ENCODE data around the gene ASXL1.

DNA sequence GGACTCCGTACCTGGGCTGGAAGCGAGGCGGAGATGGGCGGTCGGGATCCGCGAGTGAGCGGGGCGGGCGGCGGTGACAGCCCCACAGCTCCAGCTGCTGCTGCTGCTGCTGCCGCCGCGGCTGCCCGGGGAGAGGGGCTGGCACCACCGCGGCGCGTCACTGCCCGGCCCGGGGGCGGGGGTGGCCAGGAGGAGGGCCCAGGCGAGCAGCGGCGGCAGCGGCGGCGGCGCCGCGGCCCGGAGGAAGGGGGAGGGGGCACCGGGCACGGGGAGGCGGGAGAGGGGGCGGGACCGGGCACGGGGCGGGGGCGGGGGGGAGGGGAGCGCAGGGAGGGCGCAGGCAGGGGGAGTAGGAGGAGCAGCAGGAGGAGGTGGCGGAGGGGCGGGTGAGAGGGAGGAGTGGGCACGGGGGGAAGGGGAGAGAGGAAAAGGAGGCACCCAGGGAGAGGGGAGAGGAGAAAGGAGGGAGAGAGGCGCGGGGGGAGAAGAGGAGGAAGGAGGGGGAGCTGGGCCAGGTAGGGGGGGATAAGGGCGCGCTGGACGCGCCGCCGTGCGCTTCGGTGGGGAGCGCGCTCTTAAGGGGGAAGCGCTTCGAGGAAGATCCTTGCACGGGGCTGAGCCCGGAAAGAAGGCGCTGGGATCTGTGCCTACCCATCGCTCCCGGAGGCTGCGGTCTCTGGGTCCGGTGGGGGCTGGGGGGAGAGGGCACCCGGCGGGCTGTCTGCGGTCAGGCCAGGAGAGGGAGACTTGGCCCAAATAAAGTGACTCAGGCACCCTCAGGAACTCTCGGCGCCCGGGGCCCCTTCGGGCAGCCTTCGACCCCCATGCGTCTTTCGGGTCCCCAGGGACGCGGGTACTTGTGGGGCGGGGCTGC lies 125.5 kb downstream of the ASXL1 start:
- TF ChIP-seq, protein P1, sequence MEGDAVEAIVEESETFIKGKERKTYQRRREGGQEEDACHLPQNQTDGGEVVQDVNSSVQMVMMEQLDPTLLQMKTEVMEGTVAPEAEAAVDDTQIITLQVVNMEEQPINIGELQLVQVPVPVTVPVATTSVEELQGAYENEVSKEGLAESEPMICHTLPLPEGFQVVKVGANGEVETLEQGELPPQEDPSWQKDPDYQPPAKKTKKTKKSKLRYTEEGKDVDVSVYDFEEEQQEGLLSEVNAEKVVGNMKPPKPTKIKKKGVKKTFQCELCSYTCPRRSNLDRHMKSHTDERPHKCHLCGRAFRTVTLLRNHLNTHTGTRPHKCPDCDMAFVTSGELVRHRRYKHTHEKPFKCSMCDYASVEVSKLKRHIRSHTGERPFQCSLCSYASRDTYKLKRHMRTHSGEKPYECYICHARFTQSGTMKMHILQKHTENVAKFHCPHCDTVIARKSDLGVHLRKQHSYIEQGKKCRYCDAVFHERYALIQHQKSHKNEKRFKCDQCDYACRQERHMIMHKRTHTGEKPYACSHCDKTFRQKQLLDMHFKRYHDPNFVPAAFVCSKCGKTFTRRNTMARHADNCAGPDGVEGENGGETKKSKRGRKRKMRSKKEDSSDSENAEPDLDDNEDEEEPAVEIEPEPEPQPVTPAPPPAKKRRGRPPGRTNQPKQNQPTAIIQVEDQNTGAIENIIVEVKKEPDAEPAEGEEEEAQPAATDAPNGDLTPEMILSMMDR (IDR thresholded peaks at IDR 0.05 in 2 of 3, conservative IDR thresholded peaks at IDR 0.05 in 1 of 3; ENCODE audit: borderline replicate concordance in 1 of 3, insufficient read depth in 1 of 3, low read depth in 2 of 3, low read length in 2 of 3): no peak
- TF ChIP-seq POLR2A (IDR thresholded peaks at IDR 0.05; ENCODE audit: borderline replicate concordance, extremely low read depth, insufficient read depth, insufficient read length) (no peak), SRF (IDR thresholded peaks at IDR 0.05; ENCODE audit: low read depth) (no peak), EZH2phosphoT487 (IDR thresholded peaks at IDR 0.05; ENCODE audit: borderline replicate concordance) (no peak), EZH2 (IDR thresholded peaks at IDR 0.05) (no peak), POLR2AphosphoS5 (IDR thresholded peaks at IDR 0.05; ENCODE audit: low read depth, low read length) (no peak), SP1 (IDR thresholded peaks at IDR 0.05; ENCODE audit: low read depth) (no peak), CEBPB (IDR thresholded peaks at IDR 0.05; ENCODE audit: low read depth) (no peak), RAD21 (IDR thresholded peaks at IDR 0.05; ENCODE audit: low read depth) (no peak), ZNF274 (IDR thresholded peaks at IDR 0.05; ENCODE audit: low read depth, low read length) (no peak)
- TF ChIP-seq, protein P2, sequence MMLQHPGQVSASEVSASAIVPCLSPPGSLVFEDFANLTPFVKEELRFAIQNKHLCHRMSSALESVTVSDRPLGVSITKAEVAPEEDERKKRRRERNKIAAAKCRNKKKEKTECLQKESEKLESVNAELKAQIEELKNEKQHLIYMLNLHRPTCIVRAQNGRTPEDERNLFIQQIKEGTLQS (IDR thresholded peaks at IDR 0.05): no peak
- TF ChIP-seq, protein P3, sequence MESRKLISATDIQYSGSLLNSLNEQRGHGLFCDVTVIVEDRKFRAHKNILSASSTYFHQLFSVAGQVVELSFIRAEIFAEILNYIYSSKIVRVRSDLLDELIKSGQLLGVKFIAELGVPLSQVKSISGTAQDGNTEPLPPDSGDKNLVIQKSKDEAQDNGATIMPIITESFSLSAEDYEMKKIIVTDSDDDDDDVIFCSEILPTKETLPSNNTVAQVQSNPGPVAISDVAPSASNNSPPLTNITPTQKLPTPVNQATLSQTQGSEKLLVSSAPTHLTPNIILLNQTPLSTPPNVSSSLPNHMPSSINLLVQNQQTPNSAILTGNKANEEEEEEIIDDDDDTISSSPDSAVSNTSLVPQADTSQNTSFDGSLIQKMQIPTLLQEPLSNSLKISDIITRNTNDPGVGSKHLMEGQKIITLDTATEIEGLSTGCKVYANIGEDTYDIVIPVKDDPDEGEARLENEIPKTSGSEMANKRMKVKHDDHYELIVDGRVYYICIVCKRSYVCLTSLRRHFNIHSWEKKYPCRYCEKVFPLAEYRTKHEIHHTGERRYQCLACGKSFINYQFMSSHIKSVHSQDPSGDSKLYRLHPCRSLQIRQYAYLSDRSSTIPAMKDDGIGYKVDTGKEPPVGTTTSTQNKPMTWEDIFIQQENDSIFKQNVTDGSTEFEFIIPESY (IDR thresholded peaks at IDR 0.05; ENCODE audit: extremely low read depth, insufficient replicate concordance, low read length): no peak
